ENCODE data around the gene CES3.
"Not testable (repeated sequence)": the region's sequence is repeated elsewhere in the genome, so short reads cannot be mapped to it uniquely, and the experiment has no call there.

CES3 gene

DNA sequence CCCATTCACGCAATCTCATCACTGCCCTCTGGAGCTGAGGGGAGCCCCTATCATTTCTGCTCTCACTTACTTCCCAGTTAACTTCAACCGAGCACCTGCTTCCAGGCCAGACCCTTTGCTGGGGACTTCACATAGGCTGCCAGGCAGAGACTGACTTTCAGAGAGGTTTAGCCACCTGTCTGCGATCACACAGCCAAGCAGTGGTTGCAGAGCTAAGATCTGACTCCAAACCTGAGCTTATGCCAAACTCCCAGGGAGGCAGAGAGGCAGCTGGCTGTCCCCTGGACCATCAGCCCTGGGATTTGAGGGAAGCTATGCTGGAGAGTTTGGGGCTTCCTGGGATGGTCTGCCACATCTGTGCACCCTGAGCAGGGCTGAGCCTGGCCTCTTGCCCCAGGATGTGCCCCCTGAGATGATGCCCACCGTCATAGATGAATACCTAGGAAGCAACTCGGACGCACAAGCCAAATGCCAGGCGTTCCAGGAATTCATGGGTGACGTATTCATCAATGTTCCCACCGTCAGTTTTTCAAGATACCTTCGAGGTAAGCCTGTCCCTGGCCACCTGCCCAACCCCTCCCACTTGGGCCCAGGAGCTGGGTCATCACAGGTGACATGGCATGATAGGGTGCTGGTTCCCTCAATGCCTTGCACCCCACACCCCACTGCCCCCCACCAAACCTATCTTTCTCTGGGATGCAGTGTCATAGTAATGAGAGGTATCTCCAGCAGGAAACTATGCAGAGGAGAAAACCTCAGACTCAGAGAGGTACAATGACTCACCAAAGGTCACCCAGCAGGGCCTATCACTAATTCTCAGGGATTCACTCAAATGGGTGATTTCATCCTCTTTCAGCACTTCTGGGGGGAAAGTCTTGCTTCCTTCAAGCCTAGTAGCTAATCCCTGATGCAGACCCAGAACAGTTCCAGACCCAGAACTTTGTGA, 10.0 kb downstream of the CES3 start:
- DNase-seq (ENCODE audit: low read depth, low spot score), result no peak

DNA sequence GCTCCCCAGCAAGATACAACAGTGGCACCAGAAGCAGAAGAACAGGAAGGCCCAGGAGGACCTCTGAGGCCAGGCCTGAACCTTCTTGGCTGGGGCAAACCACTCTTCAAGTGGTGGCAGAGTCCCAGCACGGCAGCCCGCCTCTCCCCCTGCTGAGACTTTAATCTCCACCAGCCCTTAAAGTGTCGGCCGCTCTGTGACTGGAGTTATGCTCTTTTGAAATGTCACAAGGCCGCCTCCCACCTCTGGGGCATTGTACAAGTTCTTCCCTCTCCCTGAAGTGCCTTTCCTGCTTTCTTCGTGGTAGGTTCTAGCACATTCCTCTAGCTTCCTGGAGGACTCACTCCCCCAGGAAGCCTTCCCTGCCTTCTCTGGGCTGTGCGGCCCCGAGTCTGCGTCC, 11.9 kb downstream of the CES3 start:
- no peak for DNase-seq (ENCODE audit: low read depth, low spot score)

DNA sequence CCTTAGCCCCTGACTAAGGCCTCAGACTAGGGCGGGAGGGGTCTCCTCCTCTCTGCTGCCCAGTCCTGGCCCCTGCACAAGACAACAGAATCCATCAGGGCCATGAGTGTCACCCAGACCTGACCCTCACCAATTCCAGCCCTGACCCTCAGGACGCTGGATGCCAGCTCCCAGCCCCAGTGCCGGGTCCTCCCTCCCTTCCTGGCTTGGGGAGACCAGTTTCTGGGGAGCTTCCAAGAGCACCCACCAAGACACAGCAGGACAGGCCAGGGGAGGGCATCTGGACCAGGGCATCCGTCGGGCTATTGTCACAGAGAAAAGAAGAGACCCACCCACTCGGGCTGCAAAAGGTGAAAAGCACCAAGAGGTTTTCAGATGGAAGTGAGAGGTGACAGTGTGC, 12.7 kb downstream of the CES3 start:
- DNase-seq (ENCODE audit: low read depth, low spot score), result no peak

DNA sequence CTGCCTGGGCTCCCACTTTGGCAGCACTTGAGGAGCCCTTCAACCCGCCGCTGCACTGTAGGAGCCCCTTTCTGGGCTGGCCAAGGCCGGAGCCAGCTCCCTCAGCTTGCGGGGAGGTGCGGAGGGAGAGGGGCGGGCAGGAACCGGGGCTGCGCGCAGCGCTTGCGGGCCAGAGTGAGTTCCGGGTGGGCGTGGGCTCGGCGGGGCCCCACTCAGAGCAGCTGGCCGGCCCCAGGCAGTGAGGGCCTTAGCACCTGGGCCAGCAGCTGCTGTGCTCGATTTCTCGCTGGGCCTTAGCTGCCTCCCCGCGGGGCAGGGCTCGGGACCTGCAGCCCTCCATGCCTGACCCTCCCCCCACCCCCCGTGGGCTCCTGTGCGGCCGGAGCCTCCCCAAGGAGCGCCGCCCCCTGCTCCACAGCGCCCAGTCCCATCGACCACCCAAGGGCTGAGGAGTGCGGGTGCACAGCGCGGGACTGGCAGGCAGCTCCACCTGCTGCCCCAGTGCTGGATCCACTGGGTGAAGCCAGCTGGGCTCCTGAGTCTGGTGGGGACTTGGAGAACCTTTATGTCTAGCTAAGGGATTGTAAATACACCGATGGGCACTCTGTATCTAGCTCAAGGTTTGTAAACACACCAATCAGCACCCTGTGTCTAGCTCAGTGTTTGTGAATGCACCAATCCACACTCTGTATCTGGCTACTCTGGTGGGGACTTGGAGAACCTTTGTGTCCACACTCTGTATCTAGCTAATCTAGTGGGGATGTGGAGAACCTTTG, 13.3 kb downstream of the CES3 start:
- DNase-seq (ENCODE audit: low read depth, low spot score), result not testable (repeated sequence)

DNA sequence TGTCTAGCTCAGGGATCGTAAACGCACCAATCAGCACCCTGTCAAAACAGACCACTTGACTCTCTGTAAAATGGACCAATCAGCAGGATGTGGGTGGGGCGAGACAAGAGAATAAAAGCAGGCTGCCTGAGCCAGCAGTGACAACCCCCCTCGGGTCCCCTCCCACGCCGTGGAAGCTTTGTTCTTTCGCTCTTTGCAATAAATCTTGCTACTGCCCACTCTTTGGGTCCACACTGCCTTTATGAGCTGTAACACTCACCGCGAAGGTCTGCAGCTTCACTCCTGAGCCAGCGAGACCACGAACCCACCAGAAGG, 13.8 kb downstream of the CES3 start:
- not testable (repeated sequence) for DNase-seq (ENCODE audit: low read depth, low spot score)

DNA sequence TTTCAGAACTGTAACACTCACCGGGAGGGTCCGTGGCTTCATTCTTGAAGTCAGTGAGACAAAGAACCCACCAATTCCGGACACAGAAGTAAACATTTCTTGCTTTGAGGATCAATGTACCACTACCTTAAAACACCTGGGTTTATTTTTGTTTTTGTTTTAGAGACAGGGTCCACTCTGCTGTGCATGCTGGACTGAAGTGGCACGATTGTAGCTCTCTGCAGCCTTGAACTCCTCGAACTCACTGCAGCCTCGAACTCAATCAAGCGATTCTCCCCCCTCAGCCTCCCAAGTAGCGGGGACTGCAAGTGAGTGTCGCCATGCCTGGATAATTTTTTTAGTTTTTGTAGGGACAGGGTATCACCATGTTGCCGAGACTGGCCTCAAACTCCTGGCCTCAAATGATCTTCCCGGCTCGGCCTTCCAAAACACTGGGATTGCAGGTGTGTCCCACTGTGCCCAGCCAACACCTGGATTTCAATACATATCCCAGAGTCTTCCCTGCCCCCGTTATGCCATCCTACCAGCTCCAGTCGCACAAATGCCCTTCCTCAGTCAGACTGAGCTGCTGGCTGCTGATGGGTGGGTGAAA, 14.3 kb downstream of the CES3 start:
- DNase-seq (ENCODE audit: low read depth, low spot score), result no peak

DNA sequence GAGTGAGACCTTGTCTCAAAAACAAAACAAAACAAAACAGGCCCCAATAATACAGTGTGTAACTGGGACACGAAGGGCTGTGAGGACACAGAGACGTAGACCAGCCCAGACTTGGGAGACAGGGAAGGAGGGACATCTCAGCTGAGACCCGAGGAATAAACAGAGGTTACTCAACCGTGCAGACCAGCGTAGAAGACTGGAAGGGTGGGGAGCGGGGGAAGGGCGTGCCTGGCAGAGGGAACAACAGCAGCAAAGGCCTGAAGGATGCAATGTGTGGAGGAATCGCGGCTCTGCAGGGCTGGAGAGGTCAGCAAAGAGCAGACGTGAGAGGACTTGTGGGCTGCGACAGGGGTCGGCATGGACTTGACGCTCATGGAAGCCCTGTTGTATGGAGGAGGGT, 15.7 kb downstream of the CES3 start:
- no peak for DNase-seq (ENCODE audit: low read depth, low spot score)

DNA sequence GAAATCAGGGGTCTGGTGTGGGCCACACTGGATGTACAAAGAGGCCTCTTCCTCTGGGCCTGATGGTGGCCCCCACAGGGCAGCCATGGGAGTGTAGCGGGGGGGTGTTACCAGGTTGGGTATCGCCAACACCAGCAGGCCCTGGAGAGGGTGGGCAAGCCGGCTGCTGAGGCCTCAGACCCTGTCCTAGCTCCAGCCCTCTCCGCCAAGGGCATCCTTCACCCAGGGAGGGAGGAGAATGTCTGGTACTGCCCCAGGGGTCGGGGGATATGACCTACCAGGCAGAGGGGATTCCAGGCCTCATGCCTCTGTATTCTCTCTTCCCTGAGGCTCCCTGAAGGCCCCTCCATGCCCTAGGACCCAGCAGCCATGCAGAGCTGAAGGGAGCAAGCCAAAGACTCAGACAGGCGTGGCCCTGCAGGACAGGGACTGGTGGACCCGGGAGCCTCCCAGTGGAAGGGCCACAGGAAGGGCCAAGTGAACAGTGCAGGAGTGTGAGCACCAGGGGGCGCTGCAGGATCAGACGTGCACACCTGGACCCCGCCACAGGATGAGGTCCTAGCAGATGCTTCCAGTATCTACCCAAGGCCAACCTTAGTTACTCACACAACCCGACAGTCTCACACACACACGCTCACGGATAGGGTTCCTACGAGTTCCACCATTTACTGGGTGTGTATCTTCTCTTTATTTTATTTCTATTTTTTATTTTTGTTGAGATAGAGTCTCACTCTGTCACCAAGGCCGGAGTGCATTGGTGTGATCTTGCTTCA, 16.5 kb downstream of the CES3 start:
- peak; percentile 79 for DNase-seq (ENCODE audit: low read depth, low spot score)

DNA sequence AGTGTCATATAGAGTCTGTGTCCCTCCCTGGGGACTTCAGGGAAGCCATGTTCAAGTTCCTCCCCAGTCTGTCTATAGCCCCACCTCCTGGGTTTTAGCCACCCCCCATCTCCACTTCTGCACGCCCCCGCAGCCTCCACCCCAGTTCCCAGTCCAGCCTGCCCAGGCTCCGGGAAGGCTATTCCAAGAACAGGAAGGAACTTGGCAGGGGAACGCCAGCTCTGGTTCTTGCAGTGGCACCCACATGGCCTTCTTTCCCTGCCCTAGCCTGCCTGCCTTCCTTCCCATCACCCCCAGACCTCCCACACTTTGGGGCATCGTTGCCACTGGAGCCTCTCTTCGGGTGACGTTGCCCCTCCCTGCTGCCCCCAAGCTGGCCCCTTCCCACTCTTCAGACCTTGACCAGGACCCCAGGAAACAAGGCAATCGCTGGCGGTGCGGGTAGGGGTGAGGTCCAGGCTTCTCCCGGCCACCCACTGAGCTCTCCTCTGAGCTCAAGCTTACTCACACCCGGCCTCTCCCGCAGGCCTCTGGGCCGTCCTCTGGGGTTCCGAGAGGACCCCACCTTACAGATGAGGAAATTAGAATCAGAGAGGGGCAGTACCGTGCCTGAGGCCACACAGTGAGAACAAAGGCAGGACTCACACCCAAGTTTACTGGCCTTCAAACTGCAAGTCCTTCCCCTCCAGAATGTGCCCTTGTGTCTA, 18.1 kb downstream of the CES3 start:
- no peak for DNase-seq (ENCODE audit: low read depth, low spot score)

DNA sequence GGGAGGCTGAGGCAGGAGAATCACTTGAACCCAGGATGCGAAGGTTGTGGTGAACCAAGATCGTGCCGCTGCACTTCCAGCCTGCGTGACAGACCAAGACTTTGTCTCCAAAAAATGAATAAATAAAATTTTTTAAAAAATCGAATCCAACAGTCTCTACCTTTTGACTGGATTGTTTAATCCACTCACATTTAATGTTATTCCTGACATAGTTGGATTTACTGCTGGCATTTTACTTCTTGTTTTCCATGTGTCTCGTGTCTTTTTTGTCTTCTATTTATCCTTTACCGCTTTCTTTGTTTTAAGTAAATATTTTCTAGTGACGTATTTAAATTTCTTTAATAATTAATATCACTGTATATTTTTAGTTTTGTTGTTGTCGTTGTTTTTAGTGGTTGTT, 22.0 kb downstream of the CES3 start:
- DNase-seq (ENCODE audit: low read depth, low spot score), result no peak

DNA sequence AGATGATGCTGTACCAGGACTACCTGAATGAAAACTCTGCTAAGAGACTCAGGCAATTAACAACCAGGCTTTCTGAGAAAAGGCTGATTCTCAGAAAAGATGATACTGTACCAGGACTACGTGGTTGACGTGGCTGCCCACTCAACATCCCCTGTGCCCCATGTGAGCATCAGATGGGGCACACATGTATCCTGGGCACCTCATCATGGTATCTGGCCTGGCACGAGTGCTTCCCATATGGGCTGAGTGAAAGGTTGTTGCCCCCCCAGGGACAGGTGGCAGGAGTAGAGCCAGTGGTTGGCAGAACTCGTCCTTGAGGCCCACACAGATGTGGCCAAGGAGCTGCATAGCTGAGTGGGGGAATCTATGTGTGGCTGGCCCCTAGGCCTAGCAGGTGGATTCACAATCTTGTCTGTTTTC, 23.8 kb downstream of the CES3 start:
- no peak for DNase-seq (ENCODE audit: low read depth, low spot score)

DNA sequence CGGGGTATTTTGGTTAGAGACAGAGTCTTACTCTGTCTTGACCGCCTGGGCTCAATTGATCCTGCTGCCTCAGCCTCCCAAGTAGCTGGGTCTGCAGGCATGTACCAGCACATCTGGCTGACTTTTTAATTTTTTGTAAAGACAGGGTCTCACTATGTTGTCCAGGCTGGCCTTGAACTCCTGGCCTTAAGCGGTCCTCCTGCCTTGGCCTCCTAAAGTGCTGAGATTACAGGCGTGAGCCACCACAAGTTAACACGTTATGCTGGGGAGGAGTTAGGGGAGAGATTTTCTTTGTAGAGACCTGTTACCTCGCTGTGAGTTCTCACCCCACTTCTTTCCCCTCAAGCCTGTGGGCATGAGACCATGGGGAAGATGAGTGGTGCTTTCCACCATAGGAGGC, 25.5 kb downstream of the CES3 start:
- no peak for DNase-seq (ENCODE audit: low read depth, low spot score)

DNA sequence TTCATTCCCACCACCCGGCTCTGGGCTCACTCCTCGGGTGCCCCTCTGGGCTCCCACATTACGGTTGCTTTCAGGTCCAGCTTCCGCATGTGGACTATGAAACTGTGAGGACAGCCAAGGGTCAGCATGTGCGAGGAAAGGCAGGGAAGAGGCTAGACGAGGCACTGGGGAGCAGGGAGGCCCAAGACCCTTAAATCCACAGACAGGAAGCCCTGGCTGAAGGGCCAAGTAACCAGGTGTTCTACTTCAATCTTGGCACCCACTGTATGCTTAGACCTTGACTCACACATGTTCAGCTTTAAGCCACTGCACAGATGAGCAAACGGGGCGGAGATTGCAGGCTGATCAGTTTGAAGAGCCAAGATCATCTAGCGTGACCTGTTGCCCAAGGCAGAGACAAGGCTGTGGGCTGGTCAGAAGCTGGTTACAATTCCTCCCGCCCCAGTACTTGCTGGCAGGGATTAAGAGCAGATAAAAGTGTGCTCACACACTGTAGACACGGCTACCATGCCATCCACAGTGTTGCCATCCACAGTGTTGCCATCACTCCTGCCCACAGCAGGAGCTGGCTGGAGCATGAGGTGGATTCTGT, 27.2 kb downstream of the CES3 start, which contains the start of gene CES4A:
Gene CES4A, plus strand, starts transcription at position 393 of the 592 bp plus-strand sequence. Its CDS starts 184 bp downstream, at position 577.
- no peak for DNase-seq (ENCODE audit: low read depth, low spot score)

DNA sequence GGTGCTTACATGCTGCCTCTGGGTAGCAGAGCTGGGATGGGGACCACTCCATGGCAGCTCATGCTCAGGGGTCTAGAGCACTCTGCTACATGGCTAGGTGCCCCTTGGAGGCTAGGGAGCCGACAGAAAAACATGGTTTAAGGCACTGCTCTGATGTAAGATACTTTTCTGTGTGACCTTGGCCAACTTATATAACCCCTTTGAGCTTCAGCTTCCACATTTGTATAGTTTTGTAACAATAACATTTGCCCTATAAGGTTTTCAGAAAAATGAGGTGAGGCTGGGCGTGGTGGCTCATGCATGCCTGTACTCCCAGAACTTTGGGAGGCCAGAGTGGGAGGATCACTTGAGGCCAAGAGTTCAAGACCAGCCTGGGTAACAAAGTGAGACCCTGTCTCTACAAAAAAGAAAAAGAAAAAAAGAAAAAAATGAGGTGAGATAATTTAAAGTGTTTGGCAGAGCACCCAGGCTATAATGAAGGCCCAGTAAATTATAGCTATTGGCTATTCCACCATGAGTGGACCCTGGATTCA, 30.5 kb downstream of the CES3 start:
- DNase-seq (ENCODE audit: low read depth, low spot score), result no peak

DNA sequence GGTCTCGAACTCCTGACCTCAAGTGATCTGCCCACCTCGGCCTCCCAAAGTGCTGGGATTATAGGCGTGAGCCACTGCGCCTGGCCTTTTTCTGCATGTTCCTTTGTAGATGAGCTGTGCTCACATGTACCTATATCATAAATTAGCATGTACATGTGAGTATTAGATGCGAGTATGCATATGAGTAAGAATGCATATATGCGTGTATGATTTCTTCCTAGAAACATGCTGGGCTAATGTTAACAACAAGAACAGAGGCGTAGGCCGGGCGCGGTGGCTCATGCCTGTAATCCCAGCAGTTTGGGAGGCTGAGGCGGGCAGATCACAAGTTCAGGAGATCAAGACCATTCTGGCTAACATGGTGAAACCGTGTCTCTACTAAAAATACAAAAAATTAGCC, 32.5 kb downstream of the CES3 start:
- DNase-seq (ENCODE audit: low read depth, low spot score), result not testable (repeated sequence)

DNA sequence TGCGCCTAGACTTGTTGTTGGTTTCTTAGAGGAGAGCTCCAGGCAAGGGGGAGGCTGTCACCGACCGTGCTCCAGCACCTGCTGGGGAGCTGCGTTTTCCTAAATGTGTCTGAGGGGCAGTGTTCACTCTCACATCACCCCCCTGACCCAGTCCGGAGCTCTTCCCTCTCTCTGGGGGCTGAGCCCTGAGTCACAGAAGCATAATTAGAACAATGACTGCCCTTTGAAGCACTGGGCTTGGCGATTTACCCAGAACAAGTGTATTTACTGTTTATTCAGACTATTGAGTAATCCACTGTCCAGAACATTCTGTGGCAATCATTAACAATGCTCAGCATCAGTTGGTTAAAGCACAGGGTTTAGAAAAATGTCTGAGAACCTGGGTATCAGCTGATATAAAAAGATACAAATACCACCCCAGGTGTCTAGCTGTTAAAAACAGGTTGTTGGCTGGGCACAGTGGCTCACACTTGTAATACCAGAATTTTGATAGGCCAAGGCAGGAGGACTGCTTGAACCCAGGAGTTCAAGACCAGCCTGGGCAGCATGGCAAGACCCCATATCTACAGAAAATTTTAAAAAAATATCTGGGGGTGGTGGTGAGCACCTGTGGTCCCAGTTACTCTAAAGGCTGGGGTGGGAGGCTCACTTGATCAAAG, 35.4 kb downstream of the CES3 start:
- DNase-seq (ENCODE audit: low read depth, low spot score), result no peak

DNA sequence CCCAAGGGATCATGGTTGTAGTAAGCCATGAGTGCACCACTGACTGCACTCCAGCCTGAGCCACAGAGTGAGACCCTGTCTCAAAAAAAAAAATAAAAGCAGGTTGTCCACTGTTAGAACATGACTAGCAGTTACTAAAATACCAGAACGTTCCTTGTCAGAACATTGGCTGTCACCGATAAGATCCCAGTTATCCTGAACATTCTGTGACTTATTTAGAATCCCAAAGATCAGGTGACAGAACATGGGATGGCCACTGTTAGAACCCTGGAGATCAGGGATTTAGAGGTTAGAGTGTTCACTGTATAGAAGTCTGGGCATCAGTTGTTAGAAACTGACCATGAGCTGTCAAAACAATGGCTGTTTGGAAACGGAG, 35.9 kb downstream of the CES3 start:
- no peak for DNase-seq (ENCODE audit: low read depth, low spot score)

DNA sequence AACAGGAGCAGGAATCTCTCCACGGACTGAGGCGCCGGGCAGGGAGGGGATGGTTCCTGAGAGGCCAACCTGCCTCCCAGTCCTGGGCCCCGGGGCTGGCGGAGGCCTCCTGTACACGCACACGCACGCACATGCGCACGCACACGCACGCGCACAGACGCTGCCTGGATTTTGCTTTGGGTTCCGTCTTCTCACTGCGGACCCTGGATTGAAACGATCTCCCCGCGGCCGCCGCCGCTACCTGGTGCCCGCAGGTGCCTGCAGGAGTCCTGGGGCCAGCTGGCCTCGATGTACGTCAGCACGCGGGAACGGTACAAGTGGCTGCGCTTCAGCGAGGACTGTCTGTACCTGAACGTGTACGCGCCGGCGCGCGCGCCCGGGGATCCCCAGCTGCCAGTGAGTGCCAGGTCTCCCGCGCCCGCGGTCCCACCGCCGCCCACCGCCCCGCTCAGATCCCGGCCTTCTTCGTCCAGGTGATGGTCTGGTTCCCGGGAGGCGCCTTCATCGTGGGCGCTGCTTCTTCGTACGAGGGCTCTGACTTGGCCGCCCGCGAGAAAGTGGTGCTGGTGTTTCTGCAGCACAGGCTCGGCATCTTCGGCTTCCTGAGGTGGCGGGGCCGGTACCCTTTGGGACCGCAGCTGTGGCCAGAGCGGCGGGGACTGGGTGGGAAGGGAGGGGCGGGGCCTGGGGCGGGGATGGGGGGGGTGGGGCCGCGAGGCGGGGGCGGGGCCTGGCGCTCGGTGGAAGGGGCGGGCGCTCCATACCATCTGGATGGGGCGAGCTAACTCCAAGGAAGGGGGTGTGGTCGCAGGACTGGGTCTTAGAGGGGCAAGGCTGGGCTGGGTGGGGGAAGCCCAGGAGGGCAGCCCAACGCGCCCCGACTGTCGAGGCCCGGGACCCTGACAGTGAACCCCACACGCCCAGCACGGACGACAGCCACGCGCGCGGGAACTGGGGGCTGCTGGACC, 39.6 kb downstream of the CES3 start:
- DNase-seq (ENCODE audit: low read depth, low spot score), result no peak

DNA sequence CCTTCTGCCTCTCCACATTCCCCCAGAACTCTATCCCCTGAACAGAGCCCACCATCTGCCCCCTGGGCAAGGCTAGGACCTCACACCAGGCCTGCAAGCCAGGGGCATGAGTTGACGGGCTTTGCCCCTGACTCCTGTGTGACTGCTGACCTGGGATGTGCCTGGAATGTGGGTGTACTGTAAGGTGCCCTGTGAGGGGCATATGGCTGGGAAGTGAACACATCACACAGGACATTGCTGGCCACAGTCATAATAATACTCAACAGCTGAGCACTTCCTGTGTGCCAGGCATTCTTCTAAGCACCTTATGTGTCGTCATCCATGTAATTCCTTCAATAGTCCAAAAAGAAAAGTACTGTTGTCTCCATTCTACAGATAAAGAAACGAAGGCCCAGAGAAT, 40.7 kb downstream of the CES3 start:
- no peak for DNase-seq (ENCODE audit: low read depth, low spot score)

Measured in activated naive CD8-positive, alpha-beta T cell treated with anti-CD3 and anti-CD28 coated beads, Interleukin-2, amount 50 U/mL, for 16 hours (primary cell).